GM19467 (cell line): ENCODE results near the gene TEN1.

Experiments used
- ATAC-seq: cut with Tn5 transposase; IDR thresholded peaks from one replicate; pipeline ENCODE4 v1.9.1; 2021; ENCODE audit warnings: mild to moderate bottlenecking, moderate library complexity; ENCODE audit not compliant: unreplicated experiment

Gene TEN1

DNA sequence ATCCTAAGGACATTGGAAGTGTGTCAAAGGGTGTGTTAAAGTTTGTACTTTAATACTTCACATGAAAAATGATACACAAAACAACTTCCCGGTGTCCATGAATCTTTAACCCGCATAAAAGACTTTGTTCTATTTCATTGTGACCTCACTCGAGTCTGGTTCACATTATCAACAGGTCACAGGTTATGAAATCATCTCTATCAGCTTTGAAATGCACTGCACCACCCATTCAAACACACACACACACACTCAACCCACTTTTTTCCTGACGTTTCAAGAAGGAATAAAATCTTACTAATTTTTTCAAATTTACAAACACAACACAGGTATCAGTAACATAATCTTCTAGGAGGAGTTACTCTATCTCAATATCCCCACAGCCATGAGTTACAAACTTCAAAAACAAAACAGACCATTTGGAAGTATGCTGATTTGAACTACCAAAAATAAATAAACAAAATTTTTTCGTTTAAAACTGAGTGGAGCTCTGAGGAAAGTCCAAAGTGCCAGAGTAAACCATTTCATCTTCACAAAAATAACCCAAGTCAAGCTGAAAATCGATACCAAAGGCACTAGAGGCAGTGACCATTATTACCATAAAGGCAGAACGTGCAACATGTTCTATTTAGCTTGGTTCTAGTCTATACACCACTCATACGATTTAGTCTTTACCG, 2.7 kb upstream of the TEN1 start:
- ATAC-seq: no peak

DNA sequence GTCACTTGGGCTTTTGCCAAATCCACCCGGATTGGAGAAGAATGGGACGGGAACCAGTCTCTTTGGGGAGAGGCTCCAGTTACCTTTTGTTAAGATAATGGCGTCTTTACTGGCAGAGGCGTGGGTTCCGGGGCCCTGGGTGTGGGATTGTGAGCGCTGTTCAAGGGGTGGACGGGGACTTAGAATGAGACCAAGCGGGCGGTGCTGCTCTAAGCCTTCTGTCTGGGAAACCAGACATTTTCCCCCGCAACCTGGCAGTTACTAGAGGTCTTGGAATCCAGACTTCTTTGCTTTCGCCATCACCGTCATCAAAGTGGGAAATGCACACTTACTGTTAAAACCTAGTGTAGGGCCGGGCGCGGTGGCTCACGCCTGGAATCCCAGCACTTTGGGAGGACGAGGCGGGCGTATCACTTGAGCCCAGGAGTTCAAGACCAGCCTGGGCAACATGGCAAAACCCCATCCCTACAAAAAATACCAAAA, 706 bp downstream of the TEN1 start:
- ATAC-seq: peak; percentile 16

DNA sequence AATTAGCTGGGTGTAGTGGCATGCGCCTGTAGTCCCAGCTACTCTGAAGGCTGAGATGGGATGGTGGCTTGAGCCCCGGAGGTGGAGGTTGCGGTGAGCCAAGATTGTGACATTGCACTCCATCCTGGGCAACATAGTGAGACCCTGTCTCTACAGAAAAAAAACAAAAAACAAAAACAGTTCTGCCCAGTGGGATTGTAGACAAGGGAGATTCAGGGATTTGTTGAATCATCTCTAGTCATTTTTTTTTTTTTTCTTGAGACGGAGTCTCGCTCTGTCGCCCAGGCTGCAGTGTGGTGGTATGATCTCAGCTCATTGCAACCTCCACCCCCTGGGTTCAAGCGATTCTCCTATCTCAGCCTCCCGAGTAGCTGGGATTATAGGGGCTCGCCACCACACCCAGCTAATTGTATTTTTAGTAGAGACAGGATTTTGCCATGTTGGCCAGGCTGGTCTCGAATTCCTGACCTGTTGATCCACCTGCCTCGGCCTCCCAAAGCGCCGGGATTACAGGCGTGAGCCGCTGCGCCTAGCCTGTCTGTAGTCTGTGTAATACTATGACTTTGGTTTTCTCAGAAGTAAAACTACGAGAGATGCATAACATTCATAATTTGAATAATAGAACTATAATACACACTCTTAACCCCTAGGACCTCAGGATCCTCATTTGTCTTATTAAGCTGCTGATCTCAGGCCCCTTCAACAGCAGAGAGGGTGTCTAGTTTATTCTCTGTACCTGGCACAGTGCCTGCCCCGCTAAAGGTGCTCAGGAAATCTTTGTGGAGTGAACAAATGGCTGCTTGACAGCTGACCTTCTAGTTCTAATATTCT, 1.4 kb downstream of the TEN1 start:
- ATAC-seq: no peak

DNA sequence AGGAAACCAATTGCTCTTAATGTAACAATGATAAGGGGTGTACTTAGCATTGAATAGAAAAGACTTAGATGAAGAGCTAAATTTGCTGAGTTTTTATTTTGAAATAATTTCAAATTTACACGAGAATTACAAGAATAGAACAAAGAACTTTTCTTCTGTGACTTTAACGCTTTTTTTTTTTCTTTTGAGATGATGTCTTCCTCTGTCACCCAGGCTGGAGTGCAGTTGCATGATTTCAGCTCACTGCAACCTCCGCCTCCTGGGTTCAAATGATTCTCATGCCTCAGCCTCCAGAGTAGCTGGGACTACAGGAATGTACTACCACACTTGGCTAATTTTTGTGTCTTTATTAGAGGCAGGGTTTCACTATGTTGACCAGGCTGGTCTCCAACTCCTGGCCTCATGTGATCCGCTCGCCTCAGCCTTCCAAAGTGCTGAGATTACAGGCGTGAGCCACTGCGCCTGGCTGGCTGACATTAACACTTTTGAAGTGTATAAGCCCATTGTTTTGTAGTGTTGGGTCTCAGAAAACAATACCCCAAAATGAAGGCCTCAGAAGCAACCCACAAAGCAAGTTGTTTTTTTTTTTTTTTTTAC, 2.1 kb downstream of the TEN1 start:
- ATAC-seq: no peak

DNA sequence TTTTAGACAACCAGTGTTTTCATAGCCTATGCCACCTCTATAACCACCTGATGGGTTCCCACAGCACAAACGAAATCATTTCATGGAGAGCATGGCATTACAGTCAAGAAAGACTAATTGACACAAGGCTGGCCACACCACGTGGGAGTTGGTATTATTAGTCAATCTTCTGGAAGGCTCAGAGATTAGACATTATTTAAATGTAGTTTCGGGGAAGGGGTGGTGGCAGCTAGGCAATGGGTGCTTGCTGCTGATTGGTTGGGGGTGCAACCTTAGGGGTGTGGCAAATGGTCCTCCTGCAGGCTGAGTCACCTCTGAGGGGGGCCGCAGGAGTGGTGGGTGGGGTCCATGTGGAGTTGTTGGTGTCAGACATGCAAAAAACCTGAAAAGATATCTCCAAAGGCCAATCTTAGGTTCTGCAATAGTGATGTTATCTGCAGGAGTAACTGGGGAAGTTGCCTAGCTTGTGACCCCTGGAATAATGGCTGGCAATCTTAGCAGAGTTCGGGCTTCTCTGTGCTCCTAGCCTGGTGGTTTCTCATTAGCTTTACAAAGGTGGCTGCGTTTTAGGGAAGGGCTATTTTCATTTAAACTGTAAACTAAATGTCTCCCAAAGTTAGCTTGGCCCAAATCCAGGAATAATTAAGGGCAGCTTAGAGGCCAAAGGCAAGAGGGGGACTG, 4.6 kb downstream of the TEN1 start:
- ATAC-seq: no peak

DNA sequence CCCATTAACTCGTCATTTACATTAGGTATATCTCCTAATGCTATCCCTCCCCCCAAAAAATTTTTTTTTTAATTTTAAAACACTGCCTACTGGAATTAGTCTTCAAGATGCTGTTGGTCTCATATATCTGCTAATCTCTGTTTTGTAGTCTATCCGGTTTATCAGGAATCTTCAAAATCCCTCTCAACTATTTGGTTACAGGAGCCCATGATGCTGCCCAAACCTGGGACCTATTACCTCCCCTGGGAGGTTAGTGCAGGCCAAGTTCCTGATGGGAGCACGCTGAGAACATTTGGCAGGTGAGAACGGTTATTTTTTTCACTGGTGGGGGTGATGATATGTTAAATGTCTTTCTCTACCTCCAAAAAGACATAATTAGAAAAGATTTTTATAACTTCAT, 6.9 kb downstream of the TEN1 start:
- ATAC-seq: no peak

DNA sequence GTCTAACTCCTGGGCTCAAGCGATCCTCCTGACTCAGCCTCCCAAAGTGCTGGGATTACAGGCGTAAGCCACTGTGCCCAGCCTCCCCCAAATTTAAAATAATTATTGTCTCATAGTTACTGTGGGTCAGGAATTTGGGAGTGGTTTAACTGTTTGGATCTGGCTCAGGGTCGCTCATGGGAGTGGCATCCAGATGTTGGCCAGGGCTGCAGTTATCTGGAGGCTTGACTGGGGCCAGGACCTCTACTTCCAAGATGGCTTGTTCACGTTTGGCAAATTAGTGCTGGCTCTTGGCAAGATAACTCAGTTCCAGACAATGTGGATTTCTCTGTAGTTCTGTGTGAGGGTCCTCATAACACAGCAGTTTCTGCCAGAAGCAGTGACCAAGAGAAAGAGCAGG, 8.0 kb downstream of the TEN1 start:
- ATAC-seq: no peak

DNA sequence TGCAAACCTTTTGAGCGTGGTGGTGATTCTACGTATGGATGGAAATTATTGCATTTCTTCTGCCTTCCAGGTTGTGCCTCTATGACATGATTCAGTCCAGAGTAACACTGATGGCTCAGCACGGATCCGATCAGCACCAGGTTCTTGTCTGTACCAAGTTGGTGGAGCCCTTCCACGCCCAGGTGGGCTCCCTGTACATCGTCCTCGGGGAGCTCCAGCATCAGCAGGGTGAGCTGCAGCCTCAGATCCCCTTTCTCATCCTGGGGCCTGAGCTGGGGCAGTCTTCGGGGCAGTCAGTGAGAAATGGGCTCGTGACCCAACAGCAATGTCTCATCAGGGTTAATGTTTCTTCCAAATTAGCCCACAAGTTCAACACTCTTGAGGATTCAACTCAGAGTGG, 12.4 kb downstream of the TEN1 start:
- no peak for ATAC-seq

DNA sequence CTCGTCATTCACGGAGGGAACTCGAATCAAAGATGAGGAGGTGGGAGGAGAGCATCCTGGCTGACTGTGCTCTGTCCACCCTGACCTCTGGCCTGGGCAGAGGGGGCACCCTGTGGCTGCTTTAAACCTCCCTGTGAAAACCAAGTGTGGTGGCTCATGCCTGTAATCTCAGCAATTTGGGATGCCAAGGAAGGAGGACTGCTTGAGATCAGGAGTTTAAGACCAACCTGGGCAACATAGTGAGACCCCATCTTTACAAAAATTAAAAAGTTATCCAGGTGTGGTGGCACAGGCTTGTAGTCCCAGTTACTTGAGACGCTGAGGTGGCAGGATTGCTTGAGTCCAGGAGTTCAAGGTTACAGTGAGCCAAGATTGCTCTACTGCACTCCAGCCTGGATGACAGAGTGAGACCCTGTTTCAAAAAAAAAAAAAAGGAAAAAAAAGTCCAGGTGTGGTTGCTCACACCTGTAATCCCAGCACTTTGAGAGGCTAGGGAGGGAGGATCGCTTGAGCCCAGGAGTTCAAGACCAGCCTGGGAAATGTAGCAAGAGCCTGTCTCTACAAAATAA, 15.8 kb downstream of the TEN1 start:
- no peak for ATAC-seq

DNA sequence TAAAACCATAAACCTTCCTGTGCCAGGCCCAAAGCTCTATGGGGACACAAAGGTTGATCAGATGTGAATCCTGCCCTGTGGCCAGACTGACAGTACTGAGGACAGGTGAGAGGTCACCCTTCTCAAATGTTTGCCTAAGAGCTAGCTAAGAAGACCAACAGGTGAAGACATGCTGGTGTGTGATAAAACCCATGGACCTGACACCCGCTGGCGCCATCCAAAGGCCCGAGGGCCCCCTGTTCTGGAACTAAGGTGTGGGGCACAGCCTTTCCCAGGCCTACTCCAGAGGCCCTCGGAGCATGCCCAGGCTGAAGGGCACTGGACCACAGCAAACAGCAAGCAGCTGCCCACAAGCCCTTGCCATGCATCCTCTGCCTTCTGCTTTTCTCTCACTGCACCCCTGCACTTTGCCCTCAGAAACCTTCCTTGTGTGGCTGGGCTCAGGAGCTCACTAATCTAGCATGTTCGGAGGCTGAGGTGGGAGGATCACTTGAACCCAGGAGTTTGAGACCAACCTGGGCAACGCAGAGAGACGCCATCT, 16.4 kb downstream of the TEN1 start:
- ATAC-seq: no peak

DNA sequence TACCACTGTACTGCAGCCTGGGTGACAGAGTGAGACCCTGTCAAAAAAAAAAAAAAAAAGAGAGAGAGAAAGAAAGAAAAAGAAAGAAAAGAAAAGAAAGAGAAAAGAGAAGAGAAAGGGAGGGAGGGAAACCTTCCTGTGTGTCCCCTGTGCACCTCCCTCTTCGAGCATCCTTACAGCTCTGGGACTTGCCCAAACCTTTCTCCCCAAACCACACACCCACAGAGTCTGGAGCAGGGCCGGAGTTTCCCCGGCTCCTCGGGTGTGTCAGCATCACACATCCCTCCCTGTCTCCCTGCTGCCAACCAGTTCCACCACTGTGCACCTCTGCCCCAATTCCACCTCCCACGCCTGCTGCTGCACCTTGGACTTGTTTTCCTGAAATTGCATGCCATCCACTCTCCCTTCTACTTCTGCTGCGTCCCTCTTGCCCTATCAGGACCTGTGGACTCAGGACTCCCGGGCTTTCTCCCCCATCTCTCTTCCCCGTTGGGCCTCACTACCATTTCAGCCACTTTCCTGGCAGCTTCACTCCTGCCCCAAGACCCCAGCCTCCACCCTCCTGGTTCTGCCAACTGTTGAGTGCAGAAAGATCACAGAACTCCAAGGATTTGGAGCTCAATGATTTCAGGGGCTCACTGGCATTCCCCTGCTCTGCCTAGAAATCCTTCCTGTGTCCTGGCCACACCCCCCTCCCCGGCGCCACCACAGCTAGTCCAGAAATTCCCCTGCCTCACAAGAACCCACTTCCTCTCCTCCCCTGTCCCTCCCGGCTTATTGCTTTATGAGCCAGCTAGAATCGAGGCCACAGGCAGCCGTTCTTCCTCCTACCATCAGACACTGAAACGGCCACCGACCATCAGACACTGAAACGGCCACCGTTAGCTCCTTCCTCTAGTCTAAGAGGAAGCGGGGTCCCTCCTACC, 17.9 kb downstream of the TEN1 start:
- no peak for ATAC-seq

DNA sequence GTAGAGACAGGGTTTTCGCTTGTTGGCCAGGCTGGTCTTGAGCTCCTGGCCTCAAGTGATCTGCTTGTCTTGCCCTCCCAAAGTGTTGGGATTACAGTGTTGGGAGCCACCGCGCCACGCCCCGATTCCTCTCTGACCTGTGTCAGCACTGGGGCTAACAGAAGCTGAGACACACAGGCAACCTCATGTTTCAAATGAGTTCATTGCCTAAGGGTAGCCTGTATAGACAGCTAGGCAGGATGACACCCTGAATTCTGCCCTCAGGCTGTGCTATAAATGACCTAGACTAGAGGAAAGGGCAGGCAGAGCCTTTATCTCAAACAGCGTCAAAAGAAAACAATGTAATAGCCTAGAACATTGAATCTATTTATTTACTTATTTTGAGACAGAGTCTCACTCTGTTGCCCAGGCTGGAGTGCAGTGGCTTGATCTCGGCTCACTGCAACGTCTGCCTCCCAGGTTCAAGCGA, 19.3 kb downstream of the TEN1 start:
- ATAC-seq: no peak

DNA sequence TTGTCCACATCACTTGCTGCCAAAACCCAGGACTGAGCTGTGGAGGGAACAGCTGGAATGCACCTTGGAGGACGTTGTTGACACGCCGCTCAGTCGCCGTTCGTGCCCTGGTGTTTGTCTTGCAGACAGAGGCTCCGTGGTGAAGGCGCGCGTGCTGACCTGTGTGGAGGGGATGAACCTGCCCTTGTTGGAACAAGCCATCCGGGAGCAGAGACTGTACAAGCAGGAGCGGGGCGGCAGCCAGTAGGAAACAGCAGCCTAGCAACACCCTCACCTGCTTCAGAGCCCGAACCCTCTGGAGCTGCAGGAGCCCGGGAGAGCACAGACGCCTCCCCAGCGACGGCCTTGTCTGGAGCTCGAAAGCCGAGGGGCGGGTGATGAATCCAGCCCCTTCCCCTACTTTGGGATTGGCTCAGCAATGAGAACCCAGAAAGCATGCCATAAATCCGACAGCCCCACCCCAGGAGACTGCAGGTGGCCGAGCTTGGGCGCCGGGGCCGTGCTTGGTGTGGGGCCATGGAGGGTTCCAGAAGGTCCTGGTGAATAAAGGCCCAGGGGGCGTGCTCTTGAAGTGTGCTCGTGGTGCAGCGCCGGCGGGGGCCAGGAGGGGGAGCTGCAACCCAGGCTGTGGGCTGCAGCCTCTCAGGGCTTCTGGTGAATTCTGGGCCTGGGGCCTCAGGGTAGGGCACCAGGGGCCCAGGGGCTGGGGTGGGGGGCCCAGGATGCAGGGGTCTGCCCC, 21.1 kb downstream of the TEN1 start:
- no peak for ATAC-seq

DNA sequence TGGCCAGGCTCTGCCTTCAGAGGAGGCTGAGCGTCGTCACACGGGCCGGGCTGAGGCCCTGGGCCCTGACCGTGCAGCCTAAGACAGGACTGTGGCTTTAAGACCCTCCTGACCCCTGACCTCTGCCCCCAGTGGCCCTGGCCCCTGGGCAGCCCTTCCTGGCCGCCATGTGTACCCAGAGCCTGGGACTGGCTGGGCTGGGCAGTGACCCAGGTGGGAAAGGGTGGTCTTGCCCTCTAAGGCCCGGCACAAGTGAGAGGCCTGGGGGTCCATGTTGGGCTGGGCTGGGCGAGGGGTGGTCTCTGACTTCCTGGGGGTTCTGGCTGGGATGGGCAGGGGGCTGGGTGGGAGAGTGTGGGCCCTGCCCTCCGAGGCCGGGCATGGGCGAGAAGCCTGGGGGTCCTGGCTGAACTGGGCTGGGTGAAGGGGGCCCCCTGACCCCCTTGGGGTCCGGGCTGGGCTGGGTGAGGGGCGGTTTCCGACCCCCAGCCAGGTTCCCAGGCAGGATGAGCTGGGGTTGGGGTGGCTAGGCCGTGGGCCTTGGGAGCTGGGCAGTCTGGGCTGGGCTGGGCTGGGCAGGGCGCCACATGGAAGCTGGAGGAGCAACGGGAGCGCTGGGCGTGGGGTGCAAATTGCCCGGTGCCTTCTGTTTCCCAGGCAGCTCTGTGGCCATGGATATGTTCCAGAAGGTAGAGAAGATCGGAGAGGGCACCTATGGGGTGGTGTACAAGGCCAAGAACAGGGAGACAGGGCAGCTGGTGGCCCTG, 21.9 kb downstream of the TEN1 start, which contains the start of gene CDK3:
TSS of gene CDK3 (plus strand) at position 101 of the 767 bp plus-strand sequence. CDS start at position 672, 571 bp downstream.
- ATAC-seq: no peak

DNA sequence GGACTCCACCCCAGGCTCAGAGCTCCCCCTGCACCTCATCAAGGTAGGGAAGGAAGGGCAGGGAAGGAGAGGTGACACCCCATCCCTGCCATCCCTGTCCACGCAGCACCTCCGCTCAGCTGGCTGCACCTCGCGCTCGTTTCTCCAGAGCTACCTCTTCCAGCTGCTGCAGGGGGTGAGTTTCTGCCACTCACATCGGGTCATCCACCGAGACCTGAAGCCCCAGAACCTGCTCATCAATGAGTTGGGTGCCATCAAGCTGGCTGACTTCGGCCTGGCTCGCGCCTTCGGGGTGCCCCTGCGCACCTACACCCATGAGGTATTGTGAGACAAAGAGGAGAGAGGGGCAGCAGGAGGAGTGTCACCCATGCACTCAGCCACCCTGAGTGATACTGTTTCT, 23.1 kb downstream of the TEN1 start:
- ATAC-seq: no peak

DNA sequence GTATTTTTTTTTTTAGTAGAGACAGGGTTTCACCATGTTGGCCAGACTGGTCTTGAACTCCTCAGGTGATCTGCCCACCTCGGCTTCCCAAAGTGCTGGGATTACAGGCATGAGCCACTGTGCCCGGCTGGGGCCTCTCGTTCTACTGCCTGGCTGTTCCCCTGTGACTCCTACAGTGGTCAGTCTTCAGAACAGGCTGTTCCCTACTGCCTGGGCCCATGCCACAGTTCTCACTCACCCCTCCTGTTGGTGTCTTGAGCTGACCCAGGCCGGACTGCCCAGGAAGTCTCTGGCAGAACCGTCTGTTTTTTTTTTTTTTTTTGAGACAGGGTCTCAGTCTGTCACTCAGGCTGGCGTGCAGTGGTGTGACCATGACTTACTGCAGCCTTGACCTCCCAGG, 24.9 kb downstream of the TEN1 start:
- ATAC-seq: no peak

DNA sequence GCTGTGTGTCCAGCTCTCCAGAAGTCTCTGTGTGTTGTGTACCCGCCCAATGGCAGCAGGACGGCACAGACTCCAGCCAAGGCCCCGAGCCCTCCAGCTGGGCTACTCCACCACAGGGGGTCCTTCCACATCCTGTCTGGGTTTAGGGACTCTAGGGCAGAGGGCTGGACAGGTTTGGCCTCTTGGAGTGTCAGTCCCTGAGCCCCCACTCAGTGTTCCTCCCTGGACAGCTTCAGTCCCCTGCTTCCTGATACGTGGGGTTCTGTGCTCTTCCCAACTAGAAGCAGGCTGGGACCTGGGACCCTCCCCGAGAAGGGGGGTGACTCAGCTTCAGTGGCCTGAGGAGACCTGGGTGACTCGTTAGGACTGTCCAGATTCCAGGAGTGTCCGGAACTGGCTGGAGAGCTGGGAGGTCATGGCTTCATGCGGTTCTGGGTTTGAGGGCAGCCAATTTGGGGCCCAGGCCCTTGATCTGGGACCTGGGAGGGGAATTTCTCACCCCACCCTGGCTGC, 25.8 kb downstream of the TEN1 start:
- ATAC-seq: no peak
